Measurements from ENCODE around the gene RNF217.

- TF ChIP-seq POLR2AphosphoS5 (IDR thresholded peaks at IDR 0.05; ENCODE audit: borderline replicate concordance, low read depth, low read length), result no peak
- no peak for TF ChIP-seq EZH2 (IDR thresholded peaks at IDR 0.05)
These were observed 84.1 kb downstream of the RNF217 start for GRCh38 chr6:125046107-125046925.

All from SK-N-MC (cell line).